ENCODE data around the gene GAL3ST2. TPM values are rescaled to one million over a fixed set of nuclear protein-coding genes. Genes with fewer than 3 reads are reported as not detected.

Gene GAL3ST2
- total RNA-seq, 2 donors from 2014 or later: 0.49 to 2.2 TPM

GRCh38 chr2:241738040-241738686 lies 38.5 kb upstream of the GAL3ST2 start:
- Histone ChIP-seq H3K4me1 (ENCODE audit: control insufficient read depth in 1 of 2, low read depth in 2 of 2) (peaks cover 4 to 19% of the 10 kb centered on the region in 2 donors), H3K36me3 (no peaks in the 10 kb centered on the region), H3K4me3 (no peak overlapping the region), H3K9me3 (no peaks in the 10 kb centered on the region), H3K27ac (no peak overlapping the region), H3K27me3 (replicated peaks; ENCODE audit: insufficient read depth) (no peaks in the 10 kb centered on the region)
- ATAC-seq (ENCODE audit: insufficient number of reproducible peaks, low FRiP score, low read depth): no peak
- no peak for TF ChIP-seq CTCF (IDR thresholded peaks at IDR 0.05)
- no peak for DNase-seq (ENCODE audit: low spot score)

GRCh38 chr2:241739177-241739576 lies 37.4 kb upstream of the GAL3ST2 start:
- Histone ChIP-seq H3K36me3 (peaks cover 6% of the 10 kb centered on the region), H3K9me3 (no peaks in the 10 kb centered on the region), H3K27me3 (replicated peaks; ENCODE audit: insufficient read depth) (no peaks in the 10 kb centered on the region), H3K27ac (no peak overlapping the region), H3K4me3 (no peak overlapping the region), H3K4me1 (ENCODE audit: control insufficient read depth in 1 of 2, low read depth in 2 of 2) (peaks cover 0 to 15% of the 10 kb centered on the region in 2 donors)
- no peak for TF ChIP-seq CTCF (IDR thresholded peaks at IDR 0.05)
- no peak for ATAC-seq (ENCODE audit: insufficient number of reproducible peaks, low FRiP score, low read depth)
- DNase-seq (ENCODE audit: low spot score): no peak

- peaks cover 11% of the 10 kb centered on the region for H3K36me3 ChIP-seq
- no peak overlapping the region for H3K4me3 ChIP-seq
- no peaks in the 10 kb centered on the region for H3K27me3 ChIP-seq (replicated peaks; ENCODE audit: insufficient read depth)
- H3K9me3 ChIP-seq: no peaks in the 10 kb centered on the region
- H3K4me1 ChIP-seq (ENCODE audit: control insufficient read depth in 1 of 2, low read depth in 2 of 2): peaks cover 0 to 15% of the 10 kb centered on the region in 2 donors
- DNase-seq (ENCODE audit: low spot score) (no peak), ATAC-seq (ENCODE audit: insufficient number of reproducible peaks, low FRiP score, low read depth) (no peak)
- no peak overlapping the region for H3K27ac ChIP-seq
- TF ChIP-seq CTCF (IDR thresholded peaks at IDR 0.05): no peak
Observed at GRCh38 chr2:241739651-241740050, 37.0 kb upstream of the GAL3ST2 start.

GRCh38 chr2:241741016-241741415 lies 35.6 kb upstream of the GAL3ST2 start:
- H3K36me3 ChIP-seq: peaks cover 23% of the 10 kb centered on the region
- ATAC-seq (ENCODE audit: insufficient number of reproducible peaks, low FRiP score, low read depth): no peak
- no peak for DNase-seq (ENCODE audit: low spot score)

More at GRCh38 chr2:241741016-241741415, 35.6 kb upstream of the GAL3ST2 start:
- no peaks in the 10 kb centered on the region for H3K9me3 ChIP-seq
- peaks cover 0 to 9% of the 10 kb centered on the region in 2 donors for H3K4me1 ChIP-seq (ENCODE audit: control insufficient read depth in 1 of 2, low read depth in 2 of 2)
- no peak for TF ChIP-seq CTCF (IDR thresholded peaks at IDR 0.05)
- H3K27ac ChIP-seq: no peak overlapping the region
- no peaks in the 10 kb centered on the region for H3K27me3 ChIP-seq (replicated peaks; ENCODE audit: insufficient read depth)
- no peak overlapping the region for H3K4me3 ChIP-seq

Data from thoracic aorta (tissue), 2 donors.